Breast epithelium (tissue), 4 donors: ENCODE results near the gene ASB17. TPM values are rescaled to one million over a fixed set of nuclear protein-coding genes. Genes with fewer than 3 reads are reported as not detected.
"Not testable (repeated sequence)": the region's sequence is repeated elsewhere in the genome, so short reads cannot be mapped to it uniquely, and the experiment has no call there.

ENCODE experiments used
- DNase-seq, 2 donors: peaks; one replicate each; pipeline ENCODE4 v3.0.0-alpha.2; 2019; ENCODE audit warnings: low spot score in 2 of 2
- H3K27ac ChIP-seq, 2 donors: fragments of 200-600 bp; sonication (generic) in 1 of 2; one replicate each; pipeline ENCODE4 v1.5.1; 2016 to 2019; ENCODE audit warnings: mild to moderate bottlenecking in 1 of 2
- H3K27me3 ChIP-seq, 2 donors: fragments of 200-600 bp; sonication (generic) in 1 of 2; one replicate each; pipeline versions ENCODE4 v1.5.1 to v1.6.0; 2017 to 2019; ENCODE audit warnings: control low read depth in 1 of 2, mild to moderate bottlenecking in 1 of 2
- H3K36me3 ChIP-seq: fragments of 200-600 bp; one replicate; pipeline ENCODE4 v1.5.1; 2019
- H3K4me1 ChIP-seq, 2 donors: fragments of 200-600 bp; sonication (generic); one replicate each; pipeline ENCODE4 v1.5.1; 2016 to 2019; ENCODE audit warnings: control low read depth in 1 of 2
- H3K4me3 ChIP-seq, 3 donors: fragments of 200-600 bp; sonication (generic); 1 replicate in 2 of 3; 2 replicates in 1 of 3; pipeline ENCODE4 v1.5.1; 2016 to 2019; ENCODE audit warnings: mild to moderate bottlenecking in 3 of 3, moderate library complexity in 2 of 3
- H3K9me3 ChIP-seq, 2 donors: fragments of 200-600 bp; sonication (generic) in 1 of 2; one replicate each; pipeline ENCODE4 v1.5.1; 2016 to 2019; ENCODE audit warnings: control low read depth in 1 of 2
- CTCF ChIP-seq, 3 donors: fragments of 450-650 bp; IDR thresholded peaks; one replicate each; pipeline ENCODE4 v1.5.1; 2016 to 2017; ENCODE audit warnings: antibody characterized with exemption in 3 of 3, mild to moderate bottlenecking in 3 of 3, moderate library complexity in 3 of 3
- POLR2A ChIP-seq: fragments of 450-650 bp; IDR thresholded peaks from one replicate; pipeline ENCODE4 v1.6.1; 2016; ENCODE audit warnings: antibody characterized with exemption, mild to moderate bottlenecking, moderate library complexity
- POLR2AphosphoS5 ChIP-seq, 3 donors: sonication (generic); formaldehyde crosslinking; IDR thresholded peaks; one replicate each; pipeline ENCODE4 v1.6.1; 2017; ENCODE audit warnings: antibody characterized with exemption in 3 of 3
- intact Hi-C: fragments of 100-400 bp; cut with DNase I; formaldehyde crosslinking; loops from one replicate; pipeline ENCODE4 v1.15.1; 2023; ENCODE audit warnings: low total_unique reads
- total RNA-seq, 3 donors: library from RNA; depleted of rRNA; stranded (reverse); fragments of >200 nt; gene quantifications; one replicate each; pipeline ENCODE4 v1.1.0, GENCODE V29; 2016

Gene ASB17
- total RNA-seq, 3 donors from 2014 or later, result not detected

GRCh38 chr1:75954586-75954985 lies 22.4 kb upstream of the ASB17 start:
- Histone ChIP-seq H3K4me3 (no peak overlapping the region), H3K4me1 (no peaks in the 10 kb centered on the region), H3K27me3 (no peaks in the 10 kb centered on the region), H3K36me3 (no peaks in the 10 kb centered on the region), H3K9me3 (no peaks in the 10 kb centered on the region), H3K27ac (peak overlapping the region; percentile 31 to 69)
- no peak for TF ChIP-seq POLR2AphosphoS5 (IDR thresholded peaks at IDR 0.05)
- TF ChIP-seq POLR2A, result no peak
- TF ChIP-seq CTCF (IDR thresholded peaks at IDR 0.05), result no peak
- no peak for DNase-seq
- intact Hi-C loops, result no loop called here

GRCh38 chr1:75953461-75953860 lies 21.3 kb upstream of the ASB17 start:
- no peak overlapping the region for H3K27ac ChIP-seq
- H3K9me3 ChIP-seq, result no peaks in the 10 kb centered on the region
- H3K4me3 ChIP-seq, result no peak overlapping the region
- H3K4me1 ChIP-seq, result no peaks in the 10 kb centered on the region
- intact Hi-C loops, result no loop called here
- TF ChIP-seq CTCF (IDR thresholded peaks at IDR 0.05) (no peak), POLR2A (no peak), POLR2AphosphoS5 (IDR thresholded peaks at IDR 0.05) (no peak)
- no peaks in the 10 kb centered on the region for H3K36me3 ChIP-seq
- no peak for DNase-seq
- no peaks in the 10 kb centered on the region for H3K27me3 ChIP-seq

- no peak overlapping the region for H3K27ac ChIP-seq
- H3K27me3 ChIP-seq, result no peaks in the 10 kb centered on the region
- no peak for TF ChIP-seq POLR2A
- no peak for TF ChIP-seq CTCF (IDR thresholded peaks at IDR 0.05)
- no peak for TF ChIP-seq POLR2AphosphoS5 (IDR thresholded peaks at IDR 0.05)
- no peaks in the 10 kb centered on the region for H3K36me3 ChIP-seq
- H3K4me3 ChIP-seq, result no peak overlapping the region
- H3K4me1 ChIP-seq, result no peaks in the 10 kb centered on the region
- no peaks in the 10 kb centered on the region for H3K9me3 ChIP-seq
- intact Hi-C loops, result no loop called here
- no peak for DNase-seq
Observed at GRCh38 chr1:75952016-75952415, 19.8 kb upstream of the ASB17 start.

- Histone ChIP-seq H3K27me3 (no peaks in the 10 kb centered on the region), H3K9me3 (peaks cover 0 to 8% of the 10 kb centered on the region in 2 donors), H3K4me3 (no peak overlapping the region), H3K27ac (no peak overlapping the region), H3K36me3 (no peaks in the 10 kb centered on the region), H3K4me1 (no peaks in the 10 kb centered on the region)
- TF ChIP-seq POLR2A (no peak), POLR2AphosphoS5 (IDR thresholded peaks at IDR 0.05) (no peak), CTCF (IDR thresholded peaks at IDR 0.05) (no peak)
- DNase-seq, result no peak
- intact Hi-C loops, result no loop called here
Observed at GRCh38 chr1:75950176-75950575, 18.0 kb upstream of the ASB17 start.

- H3K27ac ChIP-seq, intact Hi-C loops, DNase-seq: not testable (repeated sequence)
Observed at GRCh38 chr1:75943037-75943436, 10.8 kb upstream of the ASB17 start.

GRCh38 chr1:75937034-75937433 lies 4.8 kb upstream of the ASB17 start:
- no peak for DNase-seq
- no peak overlapping the region for H3K4me3 ChIP-seq
- H3K36me3 ChIP-seq, result no peaks in the 10 kb centered on the region
- H3K4me1 ChIP-seq, result no peaks in the 10 kb centered on the region
- intact Hi-C loops, result no loop called here
- no peak overlapping the region for H3K27ac ChIP-seq
- no peaks in the 10 kb centered on the region for H3K9me3 ChIP-seq
- H3K27me3 ChIP-seq, result no peaks in the 10 kb centered on the region
- TF ChIP-seq POLR2AphosphoS5 (IDR thresholded peaks at IDR 0.05) (no peak), POLR2A (no peak), CTCF (IDR thresholded peaks at IDR 0.05) (no peak)

More at GRCh38 chr1:75943037-75943436, 10.8 kb upstream of the ASB17 start:
- H3K36me3 ChIP-seq, H3K4me1 ChIP-seq, H3K4me3 ChIP-seq, H3K27me3 ChIP-seq: not testable (repeated sequence)
- peaks cover 0 to 10% of the 10 kb centered on the region in 2 donors for H3K9me3 ChIP-seq
